ENCODE measurements around the gene BCCIP. TPM values are rescaled to one million over a fixed set of nuclear protein-coding genes. Genes with fewer than 3 reads are reported as not detected.

BCCIP gene
- total RNA-seq, 4 donors from 2014 or later, result 29.5 to 62.0 (median 53.5) TPM

GRCh38 chr10:125820701-125821100 lies 2.6 kb upstream of the BCCIP start:
- Histone ChIP-seq H3K4me3 (no peak overlapping the region), H3K4me1 (peaks cover 16 to 34% (median 29%) of the 10 kb centered on the region in 3 donors), H3K36me3 (peaks cover 0 to 6% (median 0%) of the 10 kb centered on the region in 3 donors), H3K27me3 (no peaks in the 10 kb centered on the region), H3K27ac (no peak overlapping the region), H3K9me3 (no peaks in the 10 kb centered on the region)
- no peak for TF ChIP-seq CTCF (IDR thresholded peaks at IDR 0.05)
- TF ChIP-seq POLR2A (IDR thresholded peaks at IDR 0.05), result no peak
- 43 to 75% methylated on average over 1 of the region's 1 CpG for WGBS, 2 donors
- intact Hi-C loops (cut with DNase I), result no loop called here
- DNase-seq, result no peak

- intact Hi-C loops (cut with DNase I), result no loop called here
- WGBS, 2 donors, result 0 to 1% methylated on average over 20 of the region's 20 CpGs
- no peak for DNase-seq
- Histone ChIP-seq H3K4me1 (peaks cover 16 to 43% (median 29%) of the 10 kb centered on the region in 3 donors), H3K4me3 (peak overlapping the region; percentile 70 to 97 (median 84)), H3K36me3 (peaks cover 3 to 29% (median 7%) of the 10 kb centered on the region in 3 donors), H3K27ac (peak overlapping the region; percentile 87 to 93 (median 92)), H3K9me3 (no peaks in the 10 kb centered on the region), H3K27me3 (no peaks in the 10 kb centered on the region)
- no peak for TF ChIP-seq CTCF (IDR thresholded peaks at IDR 0.05)
- no peak for TF ChIP-seq POLR2A (IDR thresholded peaks at IDR 0.05)
Measured at GRCh38 chr10:125823663-125824251, 411 bp downstream of the BCCIP start.

DNA sequence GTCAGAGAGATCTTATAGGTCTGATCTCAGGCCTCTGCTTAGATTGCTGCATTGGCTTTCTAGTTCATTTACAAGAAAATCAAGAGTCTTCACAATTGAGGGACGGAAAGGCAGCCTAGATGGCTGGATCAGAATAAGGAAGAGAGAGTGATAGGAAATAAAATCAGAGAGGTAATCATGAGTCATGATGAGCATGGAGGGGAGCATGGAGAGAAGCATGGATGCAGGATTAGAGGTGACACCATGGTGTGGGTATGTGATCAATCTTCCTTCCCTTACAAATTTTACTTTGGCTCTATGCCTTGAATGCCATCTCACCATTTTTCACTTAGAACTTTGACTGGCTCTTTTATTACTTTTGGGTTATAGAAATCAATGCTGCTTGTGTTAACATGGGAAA lies 1.4 kb downstream of the BCCIP start:
- H3K4me3 ChIP-seq, result peak overlapping the region; percentile 70 to 97 (median 84)
- 17 to 50% methylated on average over 1 of the region's 1 CpG for WGBS, 2 donors
- no peak for DNase-seq
- no peak overlapping the region for H3K27ac ChIP-seq
- no peak for TF ChIP-seq CTCF (IDR thresholded peaks at IDR 0.05)
- intact Hi-C loops (cut with DNase I), result no loop called here
- no peaks in the 10 kb centered on the region for H3K27me3 ChIP-seq
- peaks cover 7 to 39% (median 9%) of the 10 kb centered on the region in 3 donors for H3K36me3 ChIP-seq
- H3K4me1 ChIP-seq, result peaks cover 16 to 43% (median 29%) of the 10 kb centered on the region in 3 donors
- no peaks in the 10 kb centered on the region for H3K9me3 ChIP-seq

GRCh38 chr10:125827133-125827532 lies 3.8 kb downstream of the BCCIP start:
- H3K27me3 ChIP-seq, result no peaks in the 10 kb centered on the region
- H3K9me3 ChIP-seq, result no peaks in the 10 kb centered on the region
- H3K4me1 ChIP-seq, result peaks cover 14 to 34% (median 21%) of the 10 kb centered on the region in 3 donors
- 82 to 92% methylated on average over 2 of the region's 2 CpGs for WGBS, 2 donors
- DNase-seq, result no peak
- TF ChIP-seq POLR2A (IDR thresholded peaks at IDR 0.05), result no peak
- no peak for TF ChIP-seq CTCF (IDR thresholded peaks at IDR 0.05)
- intact Hi-C loops (cut with DNase I), result no loop called here
- H3K4me3 ChIP-seq, result no peak overlapping the region
- peaks cover 7 to 63% (median 9%) of the 10 kb centered on the region in 3 donors for H3K36me3 ChIP-seq
- H3K27ac ChIP-seq, result no peak overlapping the region

DNA sequence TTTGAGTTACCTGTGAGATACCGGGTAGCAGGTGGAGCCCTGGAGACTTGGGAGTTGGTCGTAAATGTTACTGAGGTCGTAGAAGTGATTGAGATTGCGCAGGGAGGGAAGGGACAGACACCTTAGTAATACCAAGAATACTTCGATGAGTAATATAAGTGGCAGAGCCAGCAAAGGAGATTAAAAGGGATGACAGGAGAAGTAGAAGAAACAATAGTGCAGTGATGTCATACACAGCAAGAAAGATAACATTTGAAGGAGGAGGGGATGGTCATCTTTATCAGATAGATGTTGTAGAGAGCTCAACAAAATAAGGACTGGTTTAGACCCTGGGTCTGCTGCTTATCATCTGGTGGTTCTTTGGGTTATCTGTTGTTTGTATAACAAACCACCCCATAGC lies 5.0 kb downstream of the BCCIP start:
- DNase-seq, result no peak
- Histone ChIP-seq H3K4me1 (peaks cover 10 to 29% (median 17%) of the 10 kb centered on the region in 3 donors), H3K36me3 (peaks cover 7 to 74% (median 17%) of the 10 kb centered on the region in 3 donors), H3K27me3 (no peaks in the 10 kb centered on the region), H3K9me3 (no peaks in the 10 kb centered on the region), H3K4me3 (no peak overlapping the region), H3K27ac (no peak overlapping the region)
- 75 to 84% methylated on average over 5 of the region's 5 CpGs for WGBS, 2 donors
- intact Hi-C loops (cut with DNase I), result no loop called here
- no peak for TF ChIP-seq POLR2A (IDR thresholded peaks at IDR 0.05)
- no peak for TF ChIP-seq CTCF (IDR thresholded peaks at IDR 0.05)

Measured in esophagus squamous epithelium (tissue), 5 donors.